Hematopoietic multipotent progenitor cell treated with erythropoietin and hydrocortisone succinate and interleukin-3 and kit ligand, for 4 days (in vitro differentiated cells): ENCODE data around the gene LSAMP.

Source experiments
- DNase-seq: peaks from one replicate; pipeline ENCODE4 v3.0.0-alpha.2; 2015

LSAMP gene

GRCh38 chr3:115927197-115927596, 518.1 kb downstream of the LSAMP start:
- no peak for DNase-seq

GRCh38 chr3:115922681-115923347, 522.5 kb downstream of the LSAMP start:
- DNase-seq = peak; percentile 15

GRCh38 chr3:115921711-115922110, 523.6 kb downstream of the LSAMP start:
- no peak for DNase-seq

GRCh38 chr3:115918900-115919299, 526.4 kb downstream of the LSAMP start:
- no peak for DNase-seq

GRCh38 chr3:115916866-115917265, 528.4 kb downstream of the LSAMP start:
- DNase-seq = no peak

GRCh38 chr3:115915061-115915460, 530.2 kb downstream of the LSAMP start:
- DNase-seq = no peak

- peak; percentile 14 for DNase-seq
Observed at GRCh38 chr3:115913069-115913686, 532.1 kb downstream of the LSAMP start.

- DNase-seq = no peak
Observed at GRCh38 chr3:115912372-115912771, 532.9 kb downstream of the LSAMP start.

GRCh38 chr3:115905871-115906270, 539.4 kb downstream of the LSAMP start:
- DNase-seq = no peak

GRCh38 chr3:115903843-115904242, 541.4 kb downstream of the LSAMP start:
- no peak for DNase-seq

GRCh38 chr3:115901008-115901407, 544.3 kb downstream of the LSAMP start:
- no peak for DNase-seq

- DNase-seq = no peak
Observed at GRCh38 chr3:115899535-115899934, 545.8 kb downstream of the LSAMP start.

- DNase-seq = no peak
Observed at GRCh38 chr3:115898656-115899410, 546.5 kb downstream of the LSAMP start.

- DNase-seq = no peak
Observed at GRCh38 chr3:115891006-115891636, 554.2 kb downstream of the LSAMP start.

GRCh38 chr3:115890579-115890978, 554.7 kb downstream of the LSAMP start:
- no peak for DNase-seq

- peak; percentile 17 for DNase-seq
Observed at GRCh38 chr3:115885621-115886020, 559.7 kb downstream of the LSAMP start.

- no peak for DNase-seq
Observed at GRCh38 chr3:115877615-115877899, 567.7 kb downstream of the LSAMP start.

- DNase-seq = no peak
Observed at GRCh38 chr3:115876876-115877614, 568.2 kb downstream of the LSAMP start.

- DNase-seq = no peak
Observed at GRCh38 chr3:115875460-115875859, 569.8 kb downstream of the LSAMP start.

GRCh38 chr3:115871735-115872134, 573.6 kb downstream of the LSAMP start:
- DNase-seq = no peak

GRCh38 chr3:115864911-115865310, 580.4 kb downstream of the LSAMP start:
- DNase-seq = no peak

GRCh38 chr3:115862849-115863248, 582.4 kb downstream of the LSAMP start:
- no peak for DNase-seq

- no peak for DNase-seq
Observed at GRCh38 chr3:115862099-115862498, 583.2 kb downstream of the LSAMP start.
